Measurements from ENCODE around the gene MLXIPL. TPM values are rescaled to one million over a fixed set of nuclear protein-coding genes. Genes with fewer than 3 reads are reported as not detected.
"Not testable (repeated sequence)": the region's sequence is repeated elsewhere in the genome, so short reads cannot be mapped to it uniquely, and the experiment has no call there.

MLXIPL gene
- total and polyA plus RNA-seq, 7 donors = 11.1 to 65.2 (median 22.9) TPM

- Histone ChIP-seq H3K27me3 (ENCODE audit: insufficient read depth in 3 of 3, low read length in 2 of 3) (no peaks in the 10 kb centered on the region), H3K4me1 (no peaks in the 10 kb centered on the region)
- WGBS, 3 donors = 2 to 5% (median 3%) methylated on average over 37 to 79 of the region's 79 CpGs
These were observed 43.2 kb upstream of the MLXIPL start, which contains the start of gene VPS37D for GRCh38 chr7:73667344-73668102. Gene VPS37D (plus strand): TSS chr7:73667831. CDS start chr7:73667959, 128 bp downstream.

GRCh38 chr7:73663033-73663432, 38.7 kb upstream of the MLXIPL start:
- ATAC-seq (no peak), DNase-seq (no peak)
- H3K4me3 ChIP-seq = no peak overlapping the region
- no peaks in the 10 kb centered on the region for H3K36me3 ChIP-seq (ENCODE audit: insufficient read depth in 1 of 2, low read depth in 1 of 2)
- no peak for TF ChIP-seq CTCF (IDR thresholded peaks at IDR 0.05)
- no peaks in the 10 kb centered on the region for H3K9me3 ChIP-seq
- no peak overlapping the region for H3K27ac ChIP-seq
- H3K27me3 ChIP-seq (ENCODE audit: insufficient read depth in 3 of 3, low read length in 2 of 3) = no peaks in the 10 kb centered on the region
- H3K4me1 ChIP-seq = no peaks in the 10 kb centered on the region
- intact Hi-C loops (cut with DNase I) = no loop called here

More at GRCh38 chr7:73667344-73668102, 43.2 kb upstream of the MLXIPL start, which contains the start of gene VPS37D:
- H3K36me3 ChIP-seq (ENCODE audit: insufficient read depth in 1 of 2, low read depth in 1 of 2) = no peaks in the 10 kb centered on the region
- ATAC-seq (peak; percentile 95 to 99 (median 96)), DNase-seq (peak; percentile 91 to 94)
- peak within 1 kb of the TSS; percentile 68 for H3K4me3 ChIP-seq
- TF ChIP-seq CTCF (IDR thresholded peaks at IDR 0.05) = peak; percentile 87
- no peak within 1 kb of the TSS for H3K27ac ChIP-seq
- intact Hi-C loops (cut with DNase I) = loop anchor here (2.0 to 5.0 kb wide), 3 partner anchors 53 to 61 kb away; no protein-coding TSS in a partner anchor
- H3K9me3 ChIP-seq = no peaks in the 10 kb centered on the region

- ATAC-seq; H3K4me3 ChIP-seq; H3K4me1 ChIP-seq; H3K27ac ChIP-seq; intact Hi-C loops (cut with DNase I); H3K9me3 ChIP-seq; H3K27me3 ChIP-seq (ENCODE audit: insufficient read depth in 3 of 3, low read length in 2 of 3); DNase-seq; H3K36me3 ChIP-seq (ENCODE audit: insufficient read depth in 1 of 2, low read depth in 1 of 2): not testable (repeated sequence)
- WGBS, 3 donors = 56 to 72% (median 60%) methylated on average over 4 of the region's 4 CpGs
These were observed 36.3 kb upstream of the MLXIPL start for GRCh38 chr7:73660594-73660993.

GRCh38 chr7:73659983-73660382, 35.7 kb upstream of the MLXIPL start:
- no peaks in the 10 kb centered on the region for H3K27me3 ChIP-seq (ENCODE audit: insufficient read depth in 3 of 3, low read length in 2 of 3)
- no peak for DNase-seq
- no peaks in the 10 kb centered on the region for H3K9me3 ChIP-seq
- intact Hi-C loops (cut with DNase I) = no loop called here
- no peaks in the 10 kb centered on the region for H3K36me3 ChIP-seq (ENCODE audit: insufficient read depth in 1 of 2, low read depth in 1 of 2)
- WGBS, 3 donors = 47 to 58% (median 58%) methylated on average over 8 of the region's 8 CpGs
- no peak overlapping the region for H3K4me3 ChIP-seq
- no peak overlapping the region for H3K27ac ChIP-seq
- H3K4me1 ChIP-seq = no peaks in the 10 kb centered on the region
- no peak for ATAC-seq
- TF ChIP-seq CTCF (IDR thresholded peaks at IDR 0.05) = no peak

- H3K4me1 ChIP-seq; intact Hi-C loops (cut with DNase I); H3K36me3 ChIP-seq (ENCODE audit: insufficient read depth in 1 of 2, low read depth in 1 of 2); H3K4me3 ChIP-seq; H3K27ac ChIP-seq; ATAC-seq; H3K27me3 ChIP-seq (ENCODE audit: insufficient read depth in 3 of 3, low read length in 2 of 3); H3K9me3 ChIP-seq; DNase-seq: not testable (repeated sequence)
- WGBS, 3 donors = 71 to 86% (median 83%) methylated on average over 4 of the region's 4 CpGs
These were observed 31.0 kb upstream of the MLXIPL start for GRCh38 chr7:73655309-73655708.
